ENCODE measurements around the gene LRRC59.

GRCh38 chr17:50355701-50356341 lies 41.5 kb downstream of the LRRC59 start:
- TF ChIP-seq CTCF (conservative IDR thresholded peaks at IDR 0.05; ENCODE audit: low read depth in 2 of 2), result no peak
- TF ChIP-seq NANOG (IDR thresholded peaks at IDR 0.05; ENCODE audit: borderline replicate concordance), result no peak
- no peak for TF ChIP-seq POLR2AphosphoS5 (IDR thresholded peaks at IDR 0.05; ENCODE audit: low read depth)
- no peak for TF ChIP-seq EZH2 (IDR thresholded peaks at IDR 0.05; ENCODE audit: low read depth, unreplicated experiment)
- TF ChIP-seq JUNB (IDR thresholded peaks at IDR 0.05; ENCODE audit: unreplicated experiment), result no peak
- no peak for TF ChIP-seq CREB1 (CRISPR knock-in tag; IDR thresholded peaks at IDR 0.05; ENCODE audit: low read depth)
- no peak for TF ChIP-seq ETS1 (IDR thresholded peaks at IDR 0.05)
- no peak for TF ChIP-seq ZNF331 (CRISPR knock-in tag; IDR thresholded peaks at IDR 0.05; ENCODE audit: low read depth)
